ENCODE results near the gene ZNF335.
A peak's percentile ranks its signal among the peaks of the same experiment; 100 is the strongest.
"Not testable (repeated sequence)": the region's sequence is repeated elsewhere in the genome, so short reads cannot be mapped to it uniquely, and the experiment has no call there.

Gene ZNF335

DNA sequence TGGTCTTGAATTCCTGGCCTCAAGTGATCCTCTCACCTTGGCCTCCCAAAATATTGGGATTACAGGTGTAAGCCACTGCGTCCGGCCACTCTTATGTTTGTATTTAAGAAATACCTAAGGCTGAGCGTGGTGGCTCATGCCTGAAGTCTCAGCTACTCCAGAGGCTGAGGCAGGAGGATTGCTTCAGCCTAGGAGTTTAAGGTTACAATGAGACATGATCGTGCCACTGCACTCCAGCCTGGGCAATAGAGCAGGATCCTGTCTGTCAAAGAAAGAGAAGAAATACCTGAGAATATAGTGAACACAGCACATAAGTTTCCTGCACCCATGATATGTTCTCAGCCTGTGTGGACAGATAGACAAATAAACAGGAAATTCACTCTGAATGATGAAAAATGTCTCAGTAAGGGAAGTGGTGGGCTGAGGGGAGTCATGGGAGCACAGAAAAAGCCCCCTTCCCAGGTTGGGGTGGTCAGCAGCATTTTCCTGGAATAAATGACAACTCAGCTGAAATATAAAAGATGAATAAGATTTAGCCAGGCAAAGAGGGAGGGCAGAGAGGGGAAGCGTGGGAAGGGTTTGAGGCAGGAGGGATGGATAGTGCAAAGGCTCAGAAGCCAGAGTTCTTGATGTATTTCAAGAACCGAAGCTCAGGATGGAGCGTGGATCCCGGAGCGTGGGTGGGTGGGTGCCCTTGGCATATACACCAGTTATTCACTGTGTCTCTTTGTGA, 22.9 kb upstream of the ZNF335 start:
- DNase-seq (ENCODE audit: insufficient read length, low spot score) (no peak), FAIRE-seq (no peak)
- TF ChIP-seq POLR2A (IDR thresholded peaks at IDR 0.05; ENCODE audit: low read depth, low read length) = no peak

GRCh38 chr20:45993197-45993951, 21.4 kb upstream of the ZNF335 start:
- DNase-seq (ENCODE audit: insufficient read length, low spot score) (no peak), FAIRE-seq (peak; percentile 93)
- TF ChIP-seq PAX5 (IDR thresholded peaks at IDR 0.05; ENCODE audit: insufficient read depth, low read length, severe bottlenecking) (no peak), SPI1 (IDR thresholded peaks at IDR 0.05; ENCODE audit: low read depth, low read length) (no peak), POU2F2 (IDR thresholded peaks at IDR 0.05; ENCODE audit: low read depth, low read length) (no peak), POLR2AphosphoS5 (IDR thresholded peaks at IDR 0.05; ENCODE audit: low read depth, low read length) (no peak)

DNA sequence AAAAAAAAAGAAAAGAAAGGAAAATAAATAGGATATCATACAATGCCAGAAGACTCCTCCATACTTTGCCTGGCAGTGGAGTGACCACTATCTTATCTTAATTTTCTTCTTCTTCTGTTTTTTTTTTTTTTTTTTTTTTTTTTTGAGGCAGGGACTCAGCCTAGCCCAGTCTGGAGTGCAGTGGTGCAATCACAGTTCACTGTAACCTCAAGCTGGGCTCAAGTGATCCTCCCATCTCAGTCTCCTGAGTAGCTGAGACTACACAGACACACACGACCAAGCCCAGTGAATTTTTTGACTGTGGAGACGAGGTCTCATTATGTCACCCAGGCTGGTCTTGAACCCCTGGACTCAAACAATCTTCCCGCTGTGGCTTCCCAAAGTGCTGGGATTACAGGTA, 19.6 kb upstream of the ZNF335 start:
- FAIRE-seq (no peak), DNase-seq (ENCODE audit: insufficient read length, low spot score) (no peak)
- TF ChIP-seq TAF1 (IDR thresholded peaks at IDR 0.05; ENCODE audit: low read depth, low read length) (no peak), POU2F2 (IDR thresholded peaks at IDR 0.05; ENCODE audit: low read depth, low read length) (no peak), POLR2AphosphoS5 (IDR thresholded peaks at IDR 0.05; ENCODE audit: low read depth, low read length) (no peak), PAX5 (IDR thresholded peaks at IDR 0.05; ENCODE audit: insufficient read depth, low read length, severe bottlenecking) (no peak), SPI1 (IDR thresholded peaks at IDR 0.05; ENCODE audit: low read depth, low read length) (no peak), POLR2A (IDR thresholded peaks at IDR 0.05; ENCODE audit: low read depth, low read length) (no peak)

GRCh38 chr20:45988830-45989229, 16.8 kb upstream of the ZNF335 start:
- FAIRE-seq; DNase-seq (ENCODE audit: insufficient read length, low spot score): not testable (repeated sequence)

GRCh38 chr20:45987108-45987780, 15.2 kb upstream of the ZNF335 start:
- FAIRE-seq (peak; percentile 77), DNase-seq (ENCODE audit: insufficient read length, low spot score) (peak; percentile 78)
- TF ChIP-seq POLR2AphosphoS5 (IDR thresholded peaks at IDR 0.05; ENCODE audit: low read depth, low read length) = no peak
- no peak for TF ChIP-seq POLR2A (IDR thresholded peaks at IDR 0.05; ENCODE audit: low read depth, low read length)
- TF ChIP-seq POU2F2 (IDR thresholded peaks at IDR 0.05; ENCODE audit: low read depth, low read length) = no peak

DNA sequence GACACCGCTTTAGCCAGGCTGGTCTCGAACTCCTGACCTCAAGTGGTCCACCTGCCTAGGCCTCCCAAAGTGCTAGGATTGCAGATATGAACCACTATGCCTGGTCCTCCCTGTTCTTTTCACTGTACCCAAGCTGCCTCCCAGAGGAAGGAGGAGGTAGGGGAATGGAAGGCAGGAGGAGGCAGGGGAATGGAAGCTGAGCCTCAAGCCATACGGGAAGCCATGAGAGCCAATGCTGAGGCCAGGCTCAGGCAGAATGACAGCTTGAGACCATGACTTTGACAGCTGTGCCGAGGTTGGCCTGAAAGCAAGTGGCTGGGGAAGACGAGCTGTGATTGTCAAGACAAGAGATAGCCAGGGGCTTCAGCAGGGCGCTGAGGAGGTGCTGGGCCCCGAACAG, 13.6 kb upstream of the ZNF335 start:
- TF ChIP-seq POLR2A (IDR thresholded peaks at IDR 0.05; ENCODE audit: low read depth, low read length) (no peak), POLR2AphosphoS5 (IDR thresholded peaks at IDR 0.05; ENCODE audit: low read depth, low read length) (no peak), PAX5 (IDR thresholded peaks at IDR 0.05; ENCODE audit: insufficient read depth, low read length, severe bottlenecking) (no peak), POU2F2 (IDR thresholded peaks at IDR 0.05; ENCODE audit: low read depth, low read length) (no peak), SPI1 (IDR thresholded peaks at IDR 0.05; ENCODE audit: low read depth, low read length) (no peak), TAF1 (IDR thresholded peaks at IDR 0.05; ENCODE audit: low read depth, low read length) (no peak)
- FAIRE-seq (no peak), DNase-seq (ENCODE audit: insufficient read length, low spot score) (no peak)

DNA sequence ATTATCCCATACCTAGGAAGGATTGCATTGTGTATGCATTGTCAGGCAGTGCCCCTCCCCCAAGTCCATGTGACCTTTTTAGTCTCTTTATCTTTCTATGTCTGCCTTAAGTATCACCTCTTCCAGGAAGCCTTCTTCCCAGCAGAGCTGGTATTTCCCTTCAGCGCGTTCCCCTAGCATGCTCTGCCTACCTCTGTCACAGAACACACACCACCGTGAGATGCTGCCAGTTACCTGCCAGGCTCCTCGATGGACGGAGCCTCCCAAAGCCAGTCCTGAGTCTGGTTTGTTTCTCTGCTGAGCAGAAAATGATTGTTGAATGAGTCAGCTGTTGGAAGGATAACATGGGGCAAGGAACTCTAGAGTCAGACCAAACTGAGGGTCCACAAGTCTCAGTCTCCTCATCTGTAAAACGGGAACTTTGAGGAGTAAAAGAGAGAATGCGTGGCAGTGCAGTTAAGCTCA, 11.3 kb upstream of the ZNF335 start:
- DNase-seq (ENCODE audit: insufficient read length, low spot score) (no peak), FAIRE-seq (no peak)
- TF ChIP-seq SPI1 (IDR thresholded peaks at IDR 0.05; ENCODE audit: low read depth, low read length) = no peak
- TF ChIP-seq POLR2AphosphoS5 (IDR thresholded peaks at IDR 0.05; ENCODE audit: low read depth, low read length) = no peak
- no peak for TF ChIP-seq TAF1 (IDR thresholded peaks at IDR 0.05; ENCODE audit: low read depth, low read length)
- no peak for TF ChIP-seq POU2F2 (IDR thresholded peaks at IDR 0.05; ENCODE audit: low read depth, low read length)
- no peak for TF ChIP-seq POLR2A (IDR thresholded peaks at IDR 0.05; ENCODE audit: low read depth, low read length)
- no peak for TF ChIP-seq PAX5 (IDR thresholded peaks at IDR 0.05; ENCODE audit: insufficient read depth, low read length, severe bottlenecking)

GRCh38 chr20:45981261-45981660, 9.3 kb upstream of the ZNF335 start:
- FAIRE-seq = no peak
- no peak for TF ChIP-seq SPI1 (IDR thresholded peaks at IDR 0.05; ENCODE audit: low read depth, low read length)
- no peak for TF ChIP-seq POU2F2 (IDR thresholded peaks at IDR 0.05; ENCODE audit: low read depth, low read length)
- TF ChIP-seq PAX5 (IDR thresholded peaks at IDR 0.05; ENCODE audit: insufficient read depth, low read length, severe bottlenecking) = no peak
- TF ChIP-seq TAF1 (IDR thresholded peaks at IDR 0.05; ENCODE audit: low read depth, low read length) = no peak
- no peak for TF ChIP-seq POLR2AphosphoS5 (IDR thresholded peaks at IDR 0.05; ENCODE audit: low read depth, low read length)
- no peak for TF ChIP-seq POLR2A (IDR thresholded peaks at IDR 0.05; ENCODE audit: low read depth, low read length)
- DNase-seq (ENCODE audit: insufficient read length, low spot score) = no peak

GRCh38 chr20:45976086-45976485, 4.1 kb upstream of the ZNF335 start:
- DNase-seq (ENCODE audit: insufficient read length, low spot score) = no peak
- no peak for FAIRE-seq
- TF ChIP-seq TAF1 (IDR thresholded peaks at IDR 0.05; ENCODE audit: low read depth, low read length) (no peak), POU2F2 (IDR thresholded peaks at IDR 0.05; ENCODE audit: low read depth, low read length) (no peak), POLR2AphosphoS5 (IDR thresholded peaks at IDR 0.05; ENCODE audit: low read depth, low read length) (no peak), PAX5 (IDR thresholded peaks at IDR 0.05; ENCODE audit: insufficient read depth, low read length, severe bottlenecking) (no peak), POLR2A (IDR thresholded peaks at IDR 0.05; ENCODE audit: low read depth, low read length) (no peak), SPI1 (IDR thresholded peaks at IDR 0.05; ENCODE audit: low read depth, low read length) (no peak)

- no peak for TF ChIP-seq TAF1 (IDR thresholded peaks at IDR 0.05; ENCODE audit: low read depth, low read length)
- no peak for TF ChIP-seq SPI1 (IDR thresholded peaks at IDR 0.05; ENCODE audit: low read depth, low read length)
- TF ChIP-seq POLR2A (IDR thresholded peaks at IDR 0.05; ENCODE audit: low read depth, low read length) = no peak
- no peak for TF ChIP-seq PAX5 (IDR thresholded peaks at IDR 0.05; ENCODE audit: insufficient read depth, low read length, severe bottlenecking)
- no peak for TF ChIP-seq POLR2AphosphoS5 (IDR thresholded peaks at IDR 0.05; ENCODE audit: low read depth, low read length)
- TF ChIP-seq POU2F2 (IDR thresholded peaks at IDR 0.05; ENCODE audit: low read depth, low read length) = no peak
- no peak for DNase-seq (ENCODE audit: insufficient read length, low spot score)
- no peak for FAIRE-seq
Measured at GRCh38 chr20:45975686-45976085, 3.7 kb upstream of the ZNF335 start.
